ENCODE data around the gene TRIM26.
"Not testable (repeated sequence)": the region's sequence is repeated elsewhere in the genome, so short reads cannot be mapped to it uniquely, and the experiment has no call there.

GRCh38 chr6:30221395-30221794 lies 8.2 kb upstream of the TRIM26 start:
- not testable (repeated sequence) for TF ChIP-seq CTCF (conservative IDR thresholded peaks at IDR 0.05; ENCODE audit: low read depth in 2 of 2); REST (IDR thresholded peaks at IDR 0.05; ENCODE audit: unreplicated experiment); EZH2 (IDR thresholded peaks at IDR 0.05; ENCODE audit: low read depth, unreplicated experiment); POLR2AphosphoS5 (IDR thresholded peaks at IDR 0.05; ENCODE audit: low read depth); CREB1 (CRISPR knock-in tag; IDR thresholded peaks at IDR 0.05; ENCODE audit: low read depth); ETS1 (IDR thresholded peaks at IDR 0.05); EZH2phosphoT487 (IDR thresholded peaks at IDR 0.05; ENCODE audit: unreplicated experiment); ZNF331 (CRISPR knock-in tag; IDR thresholded peaks at IDR 0.05; ENCODE audit: low read depth); ZNF462 (CRISPR knock-in tag; IDR thresholded peaks at IDR 0.05)

All from GM23338 (cell line).